ENCODE measurements around the gene CASZ1. TPM values are rescaled to one million over a fixed set of nuclear protein-coding genes. Genes with fewer than 3 reads are reported as not detected.

Gene CASZ1, protein sequence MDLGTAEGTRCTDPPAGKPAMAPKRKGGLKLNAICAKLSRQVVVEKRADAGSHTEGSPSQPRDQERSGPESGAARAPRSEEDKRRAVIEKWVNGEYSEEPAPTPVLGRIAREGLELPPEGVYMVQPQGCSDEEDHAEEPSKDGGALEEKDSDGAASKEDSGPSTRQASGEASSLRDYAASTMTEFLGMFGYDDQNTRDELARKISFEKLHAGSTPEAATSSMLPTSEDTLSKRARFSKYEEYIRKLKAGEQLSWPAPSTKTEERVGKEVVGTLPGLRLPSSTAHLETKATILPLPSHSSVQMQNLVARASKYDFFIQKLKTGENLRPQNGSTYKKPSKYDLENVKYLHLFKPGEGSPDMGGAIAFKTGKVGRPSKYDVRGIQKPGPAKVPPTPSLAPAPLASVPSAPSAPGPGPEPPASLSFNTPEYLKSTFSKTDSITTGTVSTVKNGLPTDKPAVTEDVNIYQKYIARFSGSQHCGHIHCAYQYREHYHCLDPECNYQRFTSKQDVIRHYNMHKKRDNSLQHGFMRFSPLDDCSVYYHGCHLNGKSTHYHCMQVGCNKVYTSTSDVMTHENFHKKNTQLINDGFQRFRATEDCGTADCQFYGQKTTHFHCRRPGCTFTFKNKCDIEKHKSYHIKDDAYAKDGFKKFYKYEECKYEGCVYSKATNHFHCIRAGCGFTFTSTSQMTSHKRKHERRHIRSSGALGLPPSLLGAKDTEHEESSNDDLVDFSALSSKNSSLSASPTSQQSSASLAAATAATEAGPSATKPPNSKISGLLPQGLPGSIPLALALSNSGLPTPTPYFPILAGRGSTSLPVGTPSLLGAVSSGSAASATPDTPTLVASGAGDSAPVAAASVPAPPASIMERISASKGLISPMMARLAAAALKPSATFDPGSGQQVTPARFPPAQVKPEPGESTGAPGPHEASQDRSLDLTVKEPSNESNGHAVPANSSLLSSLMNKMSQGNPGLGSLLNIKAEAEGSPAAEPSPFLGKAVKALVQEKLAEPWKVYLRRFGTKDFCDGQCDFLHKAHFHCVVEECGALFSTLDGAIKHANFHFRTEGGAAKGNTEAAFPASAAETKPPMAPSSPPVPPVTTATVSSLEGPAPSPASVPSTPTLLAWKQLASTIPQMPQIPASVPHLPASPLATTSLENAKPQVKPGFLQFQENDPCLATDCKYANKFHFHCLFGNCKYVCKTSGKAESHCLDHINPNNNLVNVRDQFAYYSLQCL (N-terminal part only)
- total RNA-seq, result 3.6 and 6.5 TPM in 2 replicates
- 6.9 and 8.3 TPM in 2 replicates for polyA plus RNA-seq

- peaks cover 29% of the 10 kb centered on the region for H3K27me3 ChIP-seq
- H3K36me3 ChIP-seq (replicated peaks; ENCODE audit: insufficient read depth, low read depth), result no peaks in the 10 kb centered on the region
- peak within 1 kb of the TSS; percentile 93 for H2AFZ ChIP-seq
- peaks cover 13% of the 10 kb centered on the region for H3K4me1 ChIP-seq (ENCODE audit: insufficient read depth)
- peak within 1 kb of the TSS; percentile 98 for H3K4me3 ChIP-seq
- no peaks in the 10 kb centered on the region for H3K9me3 ChIP-seq (ENCODE audit: low read depth)
- DNase-seq (ENCODE audit: low spot score), result peak; percentile 93
- H3K4me2 ChIP-seq, result peak within 1 kb of the TSS; percentile 99
- TF ChIP-seq EZH2 (IDR thresholded peaks at IDR 0.05; ENCODE audit: borderline replicate concordance) (no peak), EZH2phosphoT487 (IDR thresholded peaks at IDR 0.05; ENCODE audit: low read depth, severe bottlenecking, unreplicated experiment) (no peak)
- TF ChIP-seq, protein P1, sequence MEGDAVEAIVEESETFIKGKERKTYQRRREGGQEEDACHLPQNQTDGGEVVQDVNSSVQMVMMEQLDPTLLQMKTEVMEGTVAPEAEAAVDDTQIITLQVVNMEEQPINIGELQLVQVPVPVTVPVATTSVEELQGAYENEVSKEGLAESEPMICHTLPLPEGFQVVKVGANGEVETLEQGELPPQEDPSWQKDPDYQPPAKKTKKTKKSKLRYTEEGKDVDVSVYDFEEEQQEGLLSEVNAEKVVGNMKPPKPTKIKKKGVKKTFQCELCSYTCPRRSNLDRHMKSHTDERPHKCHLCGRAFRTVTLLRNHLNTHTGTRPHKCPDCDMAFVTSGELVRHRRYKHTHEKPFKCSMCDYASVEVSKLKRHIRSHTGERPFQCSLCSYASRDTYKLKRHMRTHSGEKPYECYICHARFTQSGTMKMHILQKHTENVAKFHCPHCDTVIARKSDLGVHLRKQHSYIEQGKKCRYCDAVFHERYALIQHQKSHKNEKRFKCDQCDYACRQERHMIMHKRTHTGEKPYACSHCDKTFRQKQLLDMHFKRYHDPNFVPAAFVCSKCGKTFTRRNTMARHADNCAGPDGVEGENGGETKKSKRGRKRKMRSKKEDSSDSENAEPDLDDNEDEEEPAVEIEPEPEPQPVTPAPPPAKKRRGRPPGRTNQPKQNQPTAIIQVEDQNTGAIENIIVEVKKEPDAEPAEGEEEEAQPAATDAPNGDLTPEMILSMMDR (IDR thresholded peaks at IDR 0.05; ENCODE audit: poor library complexity), result no peak
- H3K9me2 ChIP-seq (replicated peaks; ENCODE audit: insufficient read depth), result no peaks in the 10 kb centered on the region
- 2% methylated on average over 38 of the region's 88 CpGs for WGBS (ENCODE audit: low lambda C conversion rate, missing lambda C conversion rate)
- no peaks in the 10 kb centered on the region for H4K20me1 ChIP-seq (ENCODE audit: insufficient read depth, poor library complexity, severe bottlenecking)
- no peaks in the 10 kb centered on the region for H3K79me2 ChIP-seq
- no peak within 1 kb of the TSS for H3K27ac ChIP-seq
These were observed at the start of gene CASZ1 for GRCh38 chr1:10796029-10796944. Gene CASZ1, minus strand, starts transcription at chr1:10796646. Its CDS starts 102,757 bp downstream, at chr1:10693889.

DNA sequence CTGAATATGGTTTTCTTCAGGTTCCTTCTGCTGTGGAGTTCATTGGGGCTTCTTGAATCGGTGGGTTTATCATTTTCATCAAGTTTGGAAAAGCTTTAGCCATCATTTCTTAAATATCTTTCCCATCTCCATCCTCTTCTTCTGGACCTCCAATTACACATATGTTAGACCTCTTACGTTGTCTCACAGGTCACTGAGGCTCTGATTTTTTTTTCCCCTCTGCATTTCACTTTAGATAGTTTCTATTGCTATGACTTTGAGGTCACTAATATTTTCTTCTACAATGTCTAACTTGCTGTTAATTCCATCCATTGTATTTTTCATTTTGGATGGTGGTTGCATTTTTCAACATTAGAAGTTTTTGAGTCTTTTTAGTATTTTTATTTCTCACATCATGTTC is 47.3 kb upstream of the CASZ1 start:
- H3K27ac ChIP-seq, result no peak overlapping the region
- DNase-seq (ENCODE audit: low spot score), result no peak
- H3K9me3 ChIP-seq (ENCODE audit: low read depth), result peaks cover 7% of the 10 kb centered on the region
- no peaks in the 10 kb centered on the region for H3K36me3 ChIP-seq (replicated peaks; ENCODE audit: insufficient read depth, low read depth)
- no peak overlapping the region for H2AFZ ChIP-seq
- H4K20me1 ChIP-seq (ENCODE audit: insufficient read depth, poor library complexity, severe bottlenecking), result no peaks in the 10 kb centered on the region
- no peaks in the 10 kb centered on the region for H3K9me2 ChIP-seq (replicated peaks; ENCODE audit: insufficient read depth)
- 87% methylated on average over 2 of the region's 2 CpGs for WGBS (ENCODE audit: low lambda C conversion rate, missing lambda C conversion rate)
- no peaks in the 10 kb centered on the region for H3K27me3 ChIP-seq
- no peak overlapping the region for H3K4me2 ChIP-seq
- TF ChIP-seq EZH2phosphoT487 (IDR thresholded peaks at IDR 0.05; ENCODE audit: low read depth, severe bottlenecking, unreplicated experiment) (no peak), EZH2 (IDR thresholded peaks at IDR 0.05; ENCODE audit: borderline replicate concordance) (no peak)
- TF ChIP-seq, protein P1 (IDR thresholded peaks at IDR 0.05; ENCODE audit: poor library complexity), result no peak
- H3K4me3 ChIP-seq, result no peak overlapping the region
- H3K79me2 ChIP-seq, result no peaks in the 10 kb centered on the region
- no peaks in the 10 kb centered on the region for H3K4me1 ChIP-seq (ENCODE audit: insufficient read depth)

DNA sequence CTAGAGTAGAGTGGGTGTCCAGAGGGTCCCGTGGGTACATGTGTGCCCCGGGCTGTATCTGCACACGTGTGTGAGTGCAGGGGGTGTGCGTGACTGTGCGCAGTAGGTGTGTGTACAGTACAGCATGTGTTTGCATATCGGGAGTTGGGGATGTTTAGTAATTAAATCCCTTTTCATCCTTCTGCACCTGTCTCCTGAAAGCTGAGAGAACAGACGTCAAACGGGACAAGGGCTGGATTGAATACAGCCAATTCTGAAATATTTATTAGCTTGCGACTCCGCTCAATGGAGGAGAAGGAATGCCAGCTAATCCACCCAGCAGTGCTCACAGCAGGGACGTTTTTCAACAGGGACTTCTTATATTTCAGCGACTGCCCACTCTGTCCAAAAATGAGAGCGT is 44.7 kb upstream of the CASZ1 start:
- no peaks in the 10 kb centered on the region for H3K36me3 ChIP-seq (replicated peaks; ENCODE audit: insufficient read depth, low read depth)
- WGBS (ENCODE audit: low lambda C conversion rate, missing lambda C conversion rate), result 78% methylated on average over 13 of the region's 13 CpGs
- no peaks in the 10 kb centered on the region for H4K20me1 ChIP-seq (ENCODE audit: insufficient read depth, poor library complexity, severe bottlenecking)

More for the DNA sequence above, 44.7 kb upstream of the CASZ1 start:
- Histone ChIP-seq H3K27ac (no peak overlapping the region), H3K4me2 (no peak overlapping the region), H2AFZ (no peak overlapping the region), H3K9me2 (replicated peaks; ENCODE audit: insufficient read depth) (no peaks in the 10 kb centered on the region), H3K27me3 (no peaks in the 10 kb centered on the region), H3K4me1 (ENCODE audit: insufficient read depth) (no peaks in the 10 kb centered on the region), H3K9me3 (ENCODE audit: low read depth) (peaks cover 7% of the 10 kb centered on the region), H3K4me3 (no peak overlapping the region), H3K79me2 (no peaks in the 10 kb centered on the region)
- TF ChIP-seq, protein P1 (IDR thresholded peaks at IDR 0.05; ENCODE audit: poor library complexity), result no peak
- TF ChIP-seq EZH2 (IDR thresholded peaks at IDR 0.05; ENCODE audit: borderline replicate concordance), result no peak
- TF ChIP-seq EZH2phosphoT487 (IDR thresholded peaks at IDR 0.05; ENCODE audit: low read depth, severe bottlenecking, unreplicated experiment), result no peak
- no peak for DNase-seq (ENCODE audit: low spot score)

All from hepatocyte (in vitro differentiated cells).